Posterior cingulate gyrus (tissue), 11 donors: ENCODE measurements around the gene PTPDC1.
"Not testable (repeated sequence)": the region's sequence is repeated elsewhere in the genome, so short reads cannot be mapped to it uniquely, and the experiment has no call there.

Experiments used
- DNase-seq, 10 donors: peaks; one replicate each; pipeline versions ENCODE4 v3.0.0 to v3.0.0-alpha.2; 2020 to 2021; ENCODE audit warnings: mixed read lengths in 3 of 10
- intact Hi-C: fragments of 100-400 bp; cut with DNase I; formaldehyde crosslinking; loops from one replicate; pipeline ENCODE4 v1.15.1; 2023

PTPDC1 gene

DNA sequence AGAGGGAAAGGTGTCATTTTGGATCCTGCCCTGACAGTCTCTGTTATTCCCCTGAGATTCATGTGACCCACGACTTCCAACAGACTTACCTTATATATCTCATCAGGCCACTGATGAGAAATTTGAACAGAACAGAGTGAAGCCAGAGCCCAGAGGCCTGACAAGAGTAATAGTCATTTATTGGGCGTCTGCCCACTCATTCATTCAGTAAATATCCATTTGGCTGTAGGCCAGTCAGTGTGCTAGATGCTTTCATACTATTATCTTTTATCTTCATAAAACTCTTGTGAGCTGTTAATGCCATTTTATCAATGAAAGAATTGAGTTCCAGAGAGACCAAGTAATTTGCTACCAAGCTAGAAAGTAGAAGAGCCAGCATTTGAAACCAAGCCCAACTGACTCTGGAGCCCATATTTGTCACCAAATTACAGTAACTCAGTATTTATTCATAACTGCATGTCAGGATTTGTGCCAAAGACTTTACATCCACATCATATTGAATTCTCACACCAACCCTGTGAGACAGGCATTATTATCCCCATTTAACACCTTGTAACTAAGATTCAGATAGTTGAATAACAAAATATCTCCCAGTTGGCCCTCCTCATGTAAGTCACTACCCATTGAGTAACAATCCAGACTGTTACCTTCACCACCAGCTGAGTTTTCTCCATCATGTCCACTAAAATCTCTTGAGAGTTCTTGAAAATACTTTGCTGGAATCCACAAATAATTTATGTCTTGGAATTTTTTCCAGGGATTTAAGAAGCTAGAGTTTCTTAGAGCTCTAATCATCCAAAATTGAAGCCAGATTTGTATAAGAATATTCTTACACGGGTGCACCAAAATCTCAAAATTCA, 2.5 kb downstream of the PTPDC1 start:
- DNase-seq: no peak
- intact Hi-C loops: no loop called here

DNA sequence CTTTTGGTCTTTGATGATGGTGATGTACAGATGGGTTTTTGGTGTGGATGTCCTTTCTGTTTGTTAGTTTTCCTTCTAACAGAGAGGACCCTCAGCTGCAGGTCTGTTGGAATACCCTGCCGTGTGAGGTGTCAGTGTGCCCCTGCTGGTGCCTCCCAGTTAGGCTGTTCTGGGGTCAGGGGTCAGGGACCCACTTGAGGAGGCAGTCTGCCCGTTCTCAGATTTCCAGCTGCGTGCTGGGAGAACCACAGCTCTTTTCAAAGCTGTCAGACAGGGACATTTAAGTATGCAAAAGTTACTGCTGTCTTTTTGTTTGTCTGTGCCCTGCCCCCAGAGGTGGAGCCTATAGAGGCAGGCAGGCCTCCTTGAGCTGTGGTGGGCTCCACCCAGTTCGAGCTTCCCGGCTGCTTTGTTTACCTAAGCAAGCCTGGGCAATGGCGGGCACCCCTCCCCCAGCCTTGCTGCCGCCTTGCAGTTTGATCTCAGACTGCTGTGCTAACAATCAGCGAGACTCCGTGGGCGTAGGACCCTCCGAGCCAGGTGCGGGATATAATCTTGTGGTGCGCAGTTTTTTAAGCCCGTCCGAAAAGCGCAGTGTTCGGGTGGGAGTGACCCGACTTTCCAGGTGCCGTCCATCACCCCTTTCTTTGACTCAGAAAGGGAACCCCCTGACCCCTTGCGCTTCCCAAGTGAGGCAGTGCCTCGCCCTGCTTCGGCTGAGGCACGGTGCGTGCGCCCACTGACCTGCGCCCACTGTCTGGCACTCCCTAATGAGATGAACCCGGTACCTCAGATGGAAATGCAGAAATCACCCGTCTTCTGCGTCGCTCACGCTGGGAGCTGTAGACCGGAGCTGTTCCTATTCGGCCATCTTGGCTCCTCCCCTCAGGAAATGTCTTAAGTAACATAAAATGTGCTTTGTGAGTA, 10.2 kb downstream of the PTPDC1 start:
- intact Hi-C loops, DNase-seq: not testable (repeated sequence)

DNA sequence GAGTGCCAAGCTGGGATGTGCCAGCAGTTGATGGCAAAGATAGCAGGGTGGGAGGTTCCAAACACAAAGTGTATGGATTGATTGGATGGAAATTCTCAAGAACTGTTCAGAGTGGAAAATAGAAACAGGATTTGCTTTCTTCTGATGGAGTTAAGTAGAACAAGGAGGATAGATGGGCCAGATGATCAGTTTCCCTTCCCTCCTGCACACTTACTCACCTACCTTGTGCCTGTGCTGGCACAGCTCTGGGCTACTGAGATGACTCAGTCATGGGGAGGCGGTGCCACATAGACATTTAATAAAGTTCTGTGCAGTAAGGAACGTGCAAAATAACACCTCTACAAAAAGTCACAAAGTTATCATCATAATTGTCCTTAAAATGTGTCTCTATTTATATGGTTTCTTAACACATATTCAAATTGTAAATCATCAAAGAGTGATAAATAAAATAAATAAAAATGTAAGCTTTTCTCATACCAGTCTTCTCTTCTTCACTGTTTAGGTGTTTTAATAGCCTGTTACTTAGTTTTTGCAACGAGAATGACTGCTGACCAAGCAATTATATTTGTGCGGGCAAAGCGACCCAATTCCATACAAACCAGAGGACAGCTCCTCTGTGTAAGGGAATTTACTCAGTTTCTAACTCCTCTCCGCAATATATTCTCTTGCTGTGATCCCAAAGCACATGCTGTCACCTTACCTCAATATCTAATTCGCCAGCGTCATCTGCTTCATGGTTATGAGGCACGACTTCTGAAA, 12.7 kb downstream of the PTPDC1 start:
- peak in 4 of 10 donors; percentile 22 to 88 (median 66) for DNase-seq
- intact Hi-C loops: no loop called here

DNA sequence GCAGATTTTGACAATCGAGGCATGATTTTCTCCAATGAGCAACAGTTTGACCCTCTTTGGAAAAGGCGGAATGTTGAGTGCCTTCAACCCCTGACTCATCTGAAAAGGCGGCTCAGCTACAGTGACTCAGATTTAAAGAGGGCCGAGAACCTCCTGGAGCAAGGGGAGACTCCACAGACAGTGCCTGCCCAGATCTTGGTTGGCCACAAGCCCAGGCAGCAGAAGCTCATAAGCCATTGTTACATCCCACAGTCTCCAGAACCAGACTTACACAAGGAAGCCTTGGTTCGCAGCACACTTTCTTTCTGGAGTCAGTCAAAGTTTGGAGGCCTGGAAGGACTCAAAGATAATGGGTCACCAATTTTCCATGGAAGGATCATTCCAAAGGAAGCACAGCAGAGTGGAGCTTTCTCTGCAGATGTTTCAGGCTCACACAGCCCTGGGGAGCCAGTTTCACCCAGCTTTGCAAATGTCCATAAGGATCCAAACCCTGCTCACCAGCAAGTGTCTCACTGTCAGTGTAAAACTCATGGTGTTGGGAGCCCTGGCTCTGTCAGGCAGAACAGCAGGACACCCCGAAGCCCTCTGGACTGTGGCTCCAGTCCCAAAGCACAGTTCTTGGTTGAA, 13.6 kb downstream of the PTPDC1 start:
- peak in 9 of 10 donors; percentile 28 to 91 (median 52) for DNase-seq
- intact Hi-C loops: no loop called here

DNA sequence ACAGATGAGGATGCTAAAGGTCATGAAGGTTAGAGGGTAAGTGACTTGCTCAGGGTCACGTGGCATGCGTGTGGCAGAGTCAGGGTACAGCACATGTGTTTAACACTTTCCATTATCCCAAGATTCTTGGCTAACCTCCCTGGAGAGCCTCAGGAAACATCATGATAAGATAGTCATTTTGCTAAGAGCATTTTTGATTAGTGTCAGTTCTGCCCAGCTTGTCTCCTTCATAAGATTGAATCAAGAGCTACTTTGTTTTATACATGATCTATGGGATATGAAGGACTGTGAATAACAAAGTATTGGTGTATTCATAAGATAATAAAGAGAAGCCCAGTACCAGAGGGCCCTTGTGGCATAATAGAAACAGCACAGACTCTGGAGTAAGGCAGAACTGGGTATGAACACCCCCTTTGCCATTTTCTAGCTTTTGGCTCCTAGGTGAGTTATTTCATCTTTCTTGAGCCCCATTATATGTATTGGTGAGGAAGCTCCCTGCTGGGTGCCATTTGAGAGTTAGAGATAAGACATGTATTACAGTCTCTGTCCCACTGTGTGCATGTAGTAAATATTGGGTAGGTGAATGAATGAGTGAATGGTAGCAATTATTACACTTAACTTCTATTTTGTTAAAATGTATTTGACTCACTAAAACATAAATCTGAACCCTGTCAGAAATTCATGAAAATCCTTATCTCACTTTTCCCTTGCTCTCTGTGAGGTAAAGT, 16.1 kb downstream of the PTPDC1 start:
- DNase-seq: no peak
- intact Hi-C loops: no loop called here

DNA sequence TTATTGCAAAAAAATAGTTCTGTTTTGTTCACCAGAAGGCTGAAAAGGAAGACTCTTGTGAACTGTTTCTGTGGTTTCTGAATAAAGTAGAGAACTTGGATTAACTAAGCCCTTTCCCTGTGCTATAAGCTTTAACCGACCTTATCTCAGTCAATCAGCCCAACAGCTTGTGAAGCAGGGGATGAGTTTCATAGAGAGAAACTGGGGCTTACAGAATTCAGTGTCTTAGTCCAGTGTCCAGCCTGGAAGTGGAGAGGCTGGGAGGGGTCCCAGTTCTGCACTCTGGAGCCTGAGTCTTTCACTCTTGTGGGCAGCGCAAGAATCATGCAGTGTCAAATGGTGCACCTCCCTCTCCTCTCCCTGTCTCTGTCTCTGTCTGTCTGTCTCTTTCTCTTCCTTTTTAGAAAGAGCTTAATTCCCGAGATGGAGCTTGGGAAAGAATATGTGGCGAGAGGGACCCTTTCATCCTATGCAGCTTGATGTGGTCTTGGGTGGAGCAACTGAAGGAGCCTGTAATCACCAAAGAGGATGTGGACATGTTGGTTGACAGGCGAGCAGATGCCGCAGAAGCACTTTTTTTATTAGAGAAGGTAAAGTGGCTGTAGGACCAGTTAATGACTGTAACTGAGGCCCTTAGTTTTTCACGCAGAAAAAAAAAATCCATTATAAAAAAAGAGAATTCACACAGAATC, 17.0 kb downstream of the PTPDC1 start:
- intact Hi-C loops: no loop called here
- no peak for DNase-seq

DNA sequence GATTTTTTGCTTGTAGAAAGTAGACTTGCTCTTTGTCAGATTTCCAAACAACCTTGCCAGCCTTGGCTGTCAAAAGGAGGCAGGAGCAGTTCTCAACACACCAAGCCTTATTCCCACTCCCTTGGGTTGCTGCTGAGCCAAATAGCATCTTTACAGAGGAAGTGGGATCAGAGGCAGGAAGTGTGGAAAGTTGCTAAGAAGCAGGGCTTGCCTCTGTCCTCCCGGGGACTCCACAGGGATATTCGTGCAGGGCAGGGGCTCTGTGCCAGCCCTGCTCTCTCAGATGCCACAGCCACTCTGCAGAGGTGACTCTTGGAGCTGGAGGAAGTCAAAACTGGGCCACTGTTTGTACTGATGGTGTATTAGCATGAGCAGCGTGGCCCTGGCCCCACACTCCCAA, 24.3 kb downstream of the PTPDC1 start:
- peak in 5 of 10 donors; percentile 14 to 69 (median 57) for DNase-seq

DNA sequence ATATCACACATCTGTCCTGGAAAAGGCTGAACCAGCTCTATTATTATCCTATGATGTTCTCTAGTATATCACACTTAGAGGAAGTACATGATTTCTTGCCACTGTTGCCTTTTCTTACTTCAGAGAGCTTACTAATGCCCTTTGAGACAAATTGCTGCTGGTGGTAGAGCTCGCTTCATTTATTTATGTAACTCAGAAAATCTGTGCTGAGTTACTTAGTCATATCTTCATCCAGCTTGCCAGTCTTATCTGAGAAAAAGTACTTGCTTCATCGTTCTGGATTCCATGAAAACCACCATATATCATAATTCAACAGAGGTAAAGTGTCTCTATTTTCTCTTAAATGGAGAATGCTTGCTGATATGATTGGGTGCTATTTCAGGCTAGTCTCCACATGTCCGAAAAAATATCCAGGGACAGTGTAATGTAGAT, 26.6 kb downstream of the PTPDC1 start:
- DNase-seq: no peak
- intact Hi-C loops: no loop called here

More for the DNA sequence above, 24.3 kb downstream of the PTPDC1 start:
- intact Hi-C loops: no loop called here

DNA sequence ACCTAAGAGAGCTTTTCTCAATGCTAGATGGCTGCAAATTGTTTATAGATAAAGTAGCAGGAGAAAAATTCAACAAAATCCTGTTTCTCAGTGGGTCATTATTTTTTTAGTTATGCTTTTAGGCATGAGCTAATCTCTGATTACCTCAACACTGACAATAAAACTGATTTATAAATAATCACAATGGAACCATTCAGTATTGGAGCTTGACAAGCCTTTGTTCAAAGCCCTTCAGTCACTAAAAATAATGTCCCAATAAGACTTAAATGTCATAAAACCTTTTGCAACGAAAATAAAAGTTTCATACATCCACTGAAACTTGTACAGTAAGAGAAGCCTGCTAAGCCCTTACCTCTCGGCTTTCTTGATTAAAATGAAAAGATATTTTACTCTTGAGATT, 27.2 kb downstream of the PTPDC1 start:
- intact Hi-C loops: no loop called here
- no peak for DNase-seq

DNA sequence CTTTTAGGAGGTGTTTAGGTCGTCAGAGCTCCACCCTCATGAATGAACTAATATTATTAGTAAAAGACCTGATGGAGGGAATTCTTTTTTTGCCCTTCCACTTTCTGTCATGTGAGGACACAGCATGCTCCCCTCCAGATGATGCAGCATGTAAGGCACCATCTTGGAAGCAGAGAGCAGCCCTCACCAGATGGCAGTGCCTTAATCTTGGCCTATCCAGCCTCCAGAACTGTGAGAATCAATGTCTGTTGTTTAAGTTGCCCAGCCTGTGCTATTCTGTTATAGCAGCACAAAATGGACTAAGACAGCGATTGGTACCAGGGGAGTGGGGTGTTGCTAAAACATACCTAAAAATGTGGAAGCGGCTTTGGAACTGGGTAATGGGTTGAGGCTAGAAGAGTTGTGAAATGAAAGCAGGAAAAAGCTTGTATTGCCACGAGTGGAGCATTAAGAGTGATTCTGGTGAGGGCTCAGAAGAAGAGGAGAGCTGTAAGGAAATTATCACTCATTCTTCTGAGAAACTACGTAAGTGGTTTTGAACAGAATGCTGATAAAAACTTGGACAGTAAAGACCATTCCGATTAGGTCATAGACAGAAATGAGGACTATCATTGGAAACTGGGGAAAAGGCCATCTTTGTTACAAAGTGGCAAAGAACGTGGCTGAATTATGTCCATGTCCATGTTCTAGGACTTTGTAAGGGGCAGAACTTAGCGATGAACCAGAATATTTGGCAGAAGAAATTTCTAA, 28.6 kb downstream of the PTPDC1 start:
- intact Hi-C loops: no loop called here
- DNase-seq: no peak

DNA sequence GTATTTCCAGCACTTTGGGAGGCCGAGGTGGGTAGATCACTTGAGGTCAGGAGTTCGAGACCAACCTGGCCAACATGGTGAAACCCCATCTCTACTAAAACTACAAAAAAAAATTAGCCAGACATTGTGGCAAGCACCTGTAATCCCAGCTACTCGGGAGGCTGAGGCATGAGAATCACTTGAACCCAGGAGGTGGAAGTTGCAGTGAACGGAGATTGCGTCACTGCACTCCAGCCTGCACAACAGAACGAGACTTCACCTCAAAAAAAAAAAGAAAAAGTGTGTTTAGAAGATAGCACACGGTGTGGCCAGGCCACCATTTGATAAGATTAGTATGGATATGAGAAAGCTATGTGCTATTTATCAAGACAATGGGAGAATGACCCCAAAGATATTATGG, 35.8 kb downstream of the PTPDC1 start:
- intact Hi-C loops, DNase-seq: not testable (repeated sequence)

DNA sequence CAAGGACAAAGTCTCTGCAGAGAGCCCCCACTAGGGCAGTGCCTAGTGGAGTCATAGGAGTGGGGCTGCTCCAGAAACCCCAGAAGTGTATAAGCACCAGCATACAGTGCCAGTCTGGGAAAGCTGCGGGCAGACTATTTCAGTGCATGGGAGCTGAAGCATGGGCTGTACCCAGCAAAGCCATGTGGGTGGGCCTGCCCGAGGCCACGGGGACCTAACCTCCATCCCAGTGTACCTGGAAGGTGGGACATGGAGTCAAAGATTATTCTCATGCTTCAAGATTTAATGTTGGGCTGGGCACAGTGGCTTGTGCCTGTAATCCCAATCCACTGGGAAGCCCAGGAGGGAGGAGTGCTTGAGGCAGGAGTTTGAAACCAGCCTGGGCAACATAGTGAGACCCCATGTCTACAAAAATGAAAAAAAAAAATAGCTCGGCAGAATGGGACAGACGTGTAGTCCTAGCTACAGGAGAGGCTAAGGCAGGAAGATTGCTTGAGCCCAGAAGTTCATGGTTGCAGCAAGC, 36.7 kb downstream of the PTPDC1 start:
- DNase-seq: peak in 2 of 10 donors; percentile 54 to 57
- intact Hi-C loops: no loop called here

DNA sequence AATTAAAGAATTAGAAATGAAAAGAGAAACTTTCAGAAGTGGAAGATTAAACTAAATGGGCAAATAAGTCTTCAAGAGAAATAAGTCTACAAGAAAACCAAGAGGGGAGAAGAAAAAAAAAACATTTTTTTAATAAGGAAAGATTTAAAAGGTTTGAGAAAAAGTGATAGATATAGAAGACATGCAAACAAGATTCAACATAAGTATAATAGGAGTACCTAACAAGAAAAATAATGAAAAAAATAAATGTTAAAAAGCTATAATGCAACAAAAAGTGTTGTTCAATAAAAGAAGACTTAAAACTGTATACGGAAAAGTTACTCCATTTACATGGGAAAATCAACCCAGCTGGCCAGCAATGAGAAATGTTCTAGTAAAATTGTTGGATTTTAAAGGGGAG, 42.6 kb downstream of the PTPDC1 start:
- intact Hi-C loops: no loop called here
- no peak for DNase-seq

DNA sequence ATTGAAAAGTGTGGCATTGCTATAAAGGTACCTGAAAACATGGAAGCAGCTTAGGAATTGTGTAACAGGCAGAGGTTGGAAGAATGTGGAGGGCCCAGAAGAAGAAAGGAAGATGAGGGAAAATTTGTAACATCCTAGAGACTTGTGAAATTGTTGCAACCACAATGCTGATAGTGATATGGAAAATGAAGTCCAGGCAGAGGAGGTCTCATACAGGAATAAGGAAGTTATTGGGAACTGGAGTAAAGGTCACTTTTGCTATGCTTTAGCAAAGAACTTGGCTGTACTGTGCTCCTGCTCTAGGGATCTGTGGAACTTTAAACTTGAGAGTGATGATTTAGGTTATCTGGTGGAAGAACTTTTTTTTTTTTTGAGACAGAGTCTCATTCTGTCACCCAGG, 43.5 kb downstream of the PTPDC1 start:
- DNase-seq: no peak
- intact Hi-C loops: no loop called here

DNA sequence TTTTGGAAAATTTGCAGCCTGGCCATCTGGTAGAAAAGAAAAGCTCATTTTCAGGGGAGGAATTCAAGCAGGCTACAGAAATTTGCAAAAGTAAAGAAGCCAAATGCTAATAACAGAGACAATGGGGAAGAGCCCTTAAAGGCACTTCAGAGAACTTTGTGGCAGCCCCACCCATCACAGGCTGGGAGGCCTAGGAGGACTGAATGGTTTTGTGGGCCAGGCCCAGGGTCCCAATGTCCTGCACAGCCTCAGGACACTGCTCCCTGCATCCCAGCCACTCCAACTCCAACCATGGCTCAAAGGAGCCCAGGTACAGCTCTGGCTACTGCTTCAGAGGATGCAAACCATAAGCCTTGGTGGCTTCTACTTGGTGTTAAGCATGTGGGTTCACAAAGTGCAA, 44.3 kb downstream of the PTPDC1 start:
- intact Hi-C loops: no loop called here
- no peak for DNase-seq

DNA sequence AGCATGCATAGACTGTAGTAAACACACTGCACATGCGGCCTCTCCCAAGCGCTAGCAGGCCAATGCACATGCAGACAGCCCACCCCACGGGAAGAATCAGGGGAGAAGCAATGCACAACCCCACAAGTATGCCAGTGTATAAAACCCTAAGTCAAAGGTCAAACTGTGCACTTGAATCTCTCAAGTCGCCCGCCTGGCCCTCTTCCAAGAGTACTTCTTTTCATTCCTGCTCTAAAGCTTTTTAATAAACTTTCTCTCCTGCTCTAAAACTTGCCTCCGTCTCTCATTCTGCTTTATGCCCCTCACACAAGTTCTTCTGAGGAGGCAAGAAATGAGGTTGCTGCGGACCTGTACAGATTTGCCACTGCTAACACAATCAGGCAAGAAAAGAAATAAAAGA, 50.4 kb downstream of the PTPDC1 start:
- peak in 1 of 10 donors; percentile 17 for DNase-seq
- intact Hi-C loops: no loop called here

DNA sequence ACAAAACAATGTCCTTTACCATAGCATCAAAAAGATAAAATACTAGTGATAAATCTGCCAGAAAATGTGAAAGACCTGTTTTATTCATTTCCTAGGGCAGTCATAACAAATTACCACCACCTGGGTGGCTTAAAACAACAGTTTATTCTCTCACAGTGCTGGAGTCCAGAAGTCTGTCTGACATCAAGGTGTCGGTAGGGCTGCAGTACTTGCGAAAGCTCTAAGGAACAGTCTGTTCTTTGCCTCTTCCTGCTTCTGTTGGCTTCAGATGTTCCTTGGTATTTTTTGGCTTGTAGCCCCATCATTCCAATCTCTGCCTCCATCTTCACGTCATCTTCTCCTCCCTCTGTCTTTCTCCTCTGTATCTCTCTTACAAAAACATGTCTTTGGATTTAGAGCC, 51.0 kb downstream of the PTPDC1 start:
- DNase-seq: no peak
- intact Hi-C loops: no loop called here
